ENCODE data around the gene KCTD2. TPM values are rescaled to one million over a fixed set of nuclear protein-coding genes. Genes with fewer than 3 reads are reported as not detected.

KCTD2 gene
- total and polyA plus RNA-seq, 9 of the 15 experiments (the other 6 are each of a cell fraction or from before 2014, with no cell fraction given) = 1.7 to 32.9 (median 15.8) TPM

- TF ChIP-seq PKNOX1 (IDR thresholded peaks at IDR 0.05) (no peak), POLR2H (tag; IDR thresholded peaks at IDR 0.05; ENCODE audit: low read depth) (no peak)
Measured at GRCh38 chr17:74999523-74999922, 47.5 kb upstream of the KCTD2 start (continued).

- CTCF ChIA-PET (ENCODE audit: low intra/inter-chr PET ratio) = no interaction called here
- Histone ChIP-seq H3K27me3 (ENCODE audit: control insufficient read depth in 2 of 2, insufficient read depth in 2 of 2, low read length in 2 of 2) (no peaks in the 10 kb centered on the region), H3K9ac (ENCODE audit: insufficient read depth in 1 of 2, low read depth in 2 of 2, low read length in 2 of 2) (no peak overlapping the region), H4K20me1 (replicated peaks; ENCODE audit: control insufficient read depth, insufficient read depth, low read length) (no peaks in the 10 kb centered on the region), H3K4me1 (replicated peaks in 1 of 2; ENCODE audit: control insufficient read depth in 2 of 2, insufficient read depth in 2 of 2, low read length in 2 of 2) (peaks cover 8 to 25% of the 10 kb centered on the region in 2 experiments; a peak in 4 of 5 replicates), H3K27ac (ENCODE audit: extremely low read depth, low read depth, low read length) (no peak overlapping the region), H3K9me3 (replicated peaks; ENCODE audit: control insufficient read depth, insufficient read depth, low read depth, low read length) (no peaks in the 10 kb centered on the region), H3K4me3 (no peak overlapping the region), H3K79me2 (ENCODE audit: control insufficient read depth, insufficient read depth, low read length) (no peaks in the 10 kb centered on the region), H3K4me2 (ENCODE audit: insufficient read depth, low read length) (no peak overlapping the region), H3K36me3 (ENCODE audit: control insufficient read depth, insufficient read depth, low read length) (peaks cover 24% of the 10 kb centered on the region; the same call in 1 of the 3 replicates), H3K9me1 (ENCODE audit: control insufficient read depth, insufficient read depth, low read length) (peaks cover 3% of the 10 kb centered on the region), H2AFZ (ENCODE audit: low read depth, low read length) (no peak overlapping the region)
- POLR2A ChIA-PET = interaction anchor here (0.7 to 7.2 kb wide), 5 partner anchors 10 to 132 kb away, joined by 3 to 56 read pairs (median 4); partner anchors contain the start of genes CDR2L and MRPL58
- intact Hi-C loops (cut with micrococcal nuclease) = loop anchor here (10.0 kb wide), 1 partner anchor 77 kb away; the partner anchor contains the start of genes OTOP2 and USH1G
- FAIRE-seq (no peak), ATAC-seq (no peak), DNase-seq (ENCODE audit: extremely low read depth in 1 of 4, low spot score in 3 of 4) (no peak)
- BruUV-seq (replicated peaks) = no TSS peak
- in situ Hi-C loops (cut with MboI) = no loop called here
- WGBS (ENCODE audit: insufficient coverage, low coverage, missing lambda C conversion rate) = 74% methylated on average over 15 of the region's 15 CpGs
- TF ChIP-seq ZNF184 (CRISPR knock-in tag; IDR thresholded peaks at IDR 0.05) = no peak
- no peak for TF ChIP-seq SRF (CRISPR knock-in tag; IDR thresholded peaks at IDR 0.05)
- TF ChIP-seq ZNF444 (CRISPR knock-in tag; IDR thresholded peaks at IDR 0.05) = no peak
- no peak for TF ChIP-seq OTX1 (CRISPR knock-in tag; IDR thresholded peaks at IDR 0.05)
- no peak for TF ChIP-seq PREB (CRISPR knock-in tag; IDR thresholded peaks at IDR 0.05)
- TF ChIP-seq ZNF79 (CRISPR knock-in tag; IDR thresholded peaks at IDR 0.05; ENCODE audit: low read depth) = no peak
- TF ChIP-seq SMARCE1 (IDR thresholded peaks at IDR 0.05) = no peak
- TF ChIP-seq TCF7L2 (IDR thresholded peaks at IDR 0.05; ENCODE audit: low read depth, low read length) = no peak
- no peak for TF ChIP-seq ETS2 (tag; IDR thresholded peaks at IDR 0.05; ENCODE audit: borderline replicate concordance, poor library complexity, severe bottlenecking)
- TF ChIP-seq VEZF1 (CRISPR knock-in tag; IDR thresholded peaks at IDR 0.05) = no peak
- TF ChIP-seq CREBBP (IDR thresholded peaks at IDR 0.05; ENCODE audit: low read depth, low read length) = no peak
- no peak for TF ChIP-seq GTF2B (IDR thresholded peaks at IDR 0.05; ENCODE audit: extremely low read depth, insufficient read length)
- TF ChIP-seq ZNF830 (CRISPR knock-in tag; IDR thresholded peaks at IDR 0.05) = no peak
- no peak for TF ChIP-seq ZNF232 (CRISPR knock-in tag; IDR thresholded peaks at IDR 0.05)
Measured at GRCh38 chr17:75001915-75002843, 44.8 kb upstream of the KCTD2 start.
